Muscle layer of colon (tissue), 2 donors: ENCODE data around the gene MAN1A1.

Source experiments
- H3K27ac ChIP-seq: one replicate; pipeline ENCODE4 v1.7.0; 2013; ENCODE audit warnings: low read depth, mild to moderate bottlenecking, low read length, moderate library complexity
- H3K27me3 ChIP-seq, 2 donors: one replicate each; pipeline ENCODE4 v1.7.0; 2013; ENCODE audit warnings: low read length in 2 of 2, mild to moderate bottlenecking in 2 of 2; ENCODE audit not compliant: insufficient read depth in 2 of 2, control insufficient read depth in 1 of 2
- H3K36me3 ChIP-seq: one replicate; pipeline ENCODE4 v1.7.0; 2013; ENCODE audit warnings: mild to moderate bottlenecking, low read length; ENCODE audit not compliant: insufficient read depth
- H3K4me1 ChIP-seq: one replicate; pipeline ENCODE4 v1.7.0; 2013; ENCODE audit warnings: mild to moderate bottlenecking, low read length; ENCODE audit not compliant: insufficient read depth
- H3K4me3 ChIP-seq, 2 donors: one replicate each; pipeline ENCODE4 v1.7.0; 2013; ENCODE audit warnings: low read length in 2 of 2, low read depth in 1 of 2, mild to moderate bottlenecking in 1 of 2, moderate library complexity in 1 of 2
- H3K9ac ChIP-seq: one replicate; pipeline ENCODE4 v1.7.0; 2013; ENCODE audit warnings: low read length
- H3K9me3 ChIP-seq: one replicate; pipeline ENCODE4 v1.7.0; 2013; ENCODE audit warnings: mild to moderate bottlenecking, low read length
- donor health status: abdominal sarcoma.
- donor health status: Adenocarcinoma of cecum.

The MAN1A1 gene

DNA sequence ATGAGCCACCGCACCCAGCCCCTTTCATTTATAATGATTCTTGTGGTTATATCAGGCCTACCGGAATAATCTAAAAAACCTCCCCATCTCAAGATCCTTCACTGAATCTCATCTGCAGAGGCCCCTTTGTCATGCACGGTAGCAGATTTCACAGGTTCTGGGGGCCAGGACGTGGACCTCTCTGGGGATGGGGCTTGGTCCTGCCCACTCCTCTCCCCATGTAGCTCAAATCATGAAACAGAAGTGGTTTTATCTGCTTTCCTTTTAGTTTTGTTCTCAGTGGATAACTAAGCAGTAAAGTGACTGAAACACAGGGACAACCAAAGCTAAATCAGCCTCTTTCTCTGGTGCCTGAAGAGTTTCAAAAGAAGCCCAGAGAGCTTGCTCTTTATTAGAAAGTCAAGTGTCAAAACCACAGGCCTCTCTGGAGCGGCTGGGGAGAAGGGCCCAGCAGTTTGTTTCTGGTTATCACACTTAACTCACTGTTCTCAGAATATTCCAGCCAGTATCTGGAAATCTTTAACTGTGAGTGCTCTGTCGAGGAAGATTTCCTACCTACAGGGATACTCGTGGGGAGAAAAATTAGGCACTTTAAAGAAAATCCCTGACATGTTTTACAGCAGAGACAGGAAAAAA, 210.5 kb downstream of the MAN1A1 start:
- no peaks in the 10 kb centered on the region for H3K36me3 ChIP-seq
- H3K9ac ChIP-seq, result no peak overlapping the region
- H3K4me3 ChIP-seq, result no peak overlapping the region
- H3K27me3 ChIP-seq, result no peaks in the 10 kb centered on the region
- H3K27ac ChIP-seq, result no peak overlapping the region
- H3K4me1 ChIP-seq, result no peaks in the 10 kb centered on the region
- H3K9me3 ChIP-seq, result no peaks in the 10 kb centered on the region

DNA sequence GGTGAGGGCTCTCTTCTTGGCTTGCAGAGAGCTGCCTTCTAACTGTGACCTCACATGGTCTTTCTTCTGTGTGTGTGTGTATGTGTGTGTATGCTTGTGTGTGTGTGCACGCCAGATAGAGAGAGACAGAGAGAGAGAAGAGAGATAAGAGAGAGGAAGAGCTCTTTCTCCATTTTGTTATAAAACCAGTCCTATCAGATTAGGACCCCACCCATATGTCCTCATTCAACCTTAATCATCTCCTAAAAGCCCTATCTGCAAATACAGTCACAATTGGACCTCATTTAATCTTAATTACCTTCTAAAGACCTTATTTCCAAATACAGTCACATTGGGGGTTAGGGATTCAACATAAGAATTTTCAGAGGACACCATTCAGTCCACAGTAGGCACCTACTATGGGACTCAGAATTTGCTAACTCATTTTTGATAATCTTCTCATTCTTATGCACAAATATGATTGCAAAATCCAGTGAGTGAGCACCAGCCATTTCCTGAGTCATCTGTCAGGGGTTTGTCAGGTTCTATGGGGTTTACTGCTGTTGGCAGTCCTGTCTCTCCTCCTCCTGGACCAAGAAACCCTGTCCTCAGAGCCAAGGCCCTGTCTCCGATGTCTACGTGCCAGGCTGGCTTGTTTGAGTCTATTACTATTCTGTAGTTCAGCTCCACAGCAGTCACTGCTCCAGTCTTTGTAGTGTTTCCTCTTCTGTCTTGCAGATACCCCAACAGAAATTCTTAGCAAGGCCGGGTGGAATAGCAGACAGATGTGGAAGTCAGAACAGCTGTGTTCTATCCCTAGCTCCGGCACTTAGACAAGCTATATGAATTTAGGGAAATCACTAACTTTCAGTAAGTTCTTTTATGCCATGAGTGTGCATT, 212.1 kb downstream of the MAN1A1 start:
- no peak overlapping the region for H3K27ac ChIP-seq
- H3K4me1 ChIP-seq, result no peaks in the 10 kb centered on the region
- no peak overlapping the region for H3K9ac ChIP-seq
- H3K9me3 ChIP-seq, result no peaks in the 10 kb centered on the region
- H3K27me3 ChIP-seq, result no peaks in the 10 kb centered on the region
- no peak overlapping the region for H3K4me3 ChIP-seq
- no peaks in the 10 kb centered on the region for H3K36me3 ChIP-seq

DNA sequence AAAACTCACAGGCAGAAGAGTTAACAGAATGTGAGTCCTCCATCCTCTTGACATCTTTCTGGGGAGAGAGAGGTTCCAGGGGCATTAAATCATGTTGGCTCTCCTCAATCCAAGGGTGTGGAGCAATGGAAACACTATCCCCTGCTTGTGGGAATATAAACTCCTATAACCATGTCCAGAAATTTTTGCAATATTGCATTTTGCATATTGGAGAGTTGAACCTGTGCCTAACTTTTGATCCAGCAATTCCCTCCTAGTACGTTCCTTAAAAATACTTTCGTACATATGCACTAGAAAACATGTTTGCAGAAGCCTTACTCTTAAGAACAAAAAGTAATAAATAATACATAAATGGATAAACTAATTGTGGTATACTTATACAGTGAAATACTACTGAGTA, 214.8 kb downstream of the MAN1A1 start:
- no peaks in the 10 kb centered on the region for H3K27me3 ChIP-seq
- no peak overlapping the region for H3K27ac ChIP-seq
- H3K4me1 ChIP-seq, result no peaks in the 10 kb centered on the region
- H3K4me3 ChIP-seq, result no peak overlapping the region
- H3K9ac ChIP-seq, result no peak overlapping the region
- H3K9me3 ChIP-seq, result no peaks in the 10 kb centered on the region
- H3K36me3 ChIP-seq, result no peaks in the 10 kb centered on the region

DNA sequence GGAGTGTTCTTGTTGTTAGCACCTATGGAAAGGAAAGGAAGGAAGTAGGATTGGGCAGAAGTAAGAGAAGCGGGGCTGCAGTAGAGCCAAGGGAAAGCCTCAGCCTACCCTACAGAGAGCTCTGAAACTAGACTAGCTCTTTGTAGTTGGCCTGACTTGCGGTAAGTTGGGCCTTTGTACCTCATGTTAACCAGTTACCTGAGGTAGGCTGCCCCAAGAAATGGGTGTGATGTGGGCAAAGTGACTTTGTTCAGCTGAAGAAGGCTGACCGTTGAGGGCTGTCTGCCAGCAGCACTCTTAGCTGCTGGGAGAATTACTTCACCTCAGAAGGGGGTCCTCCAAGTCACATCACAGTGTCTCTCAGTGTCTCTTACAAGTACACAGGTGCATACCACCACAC, 216.2 kb downstream of the MAN1A1 start:
- no peak overlapping the region for H3K27ac ChIP-seq

DNA sequence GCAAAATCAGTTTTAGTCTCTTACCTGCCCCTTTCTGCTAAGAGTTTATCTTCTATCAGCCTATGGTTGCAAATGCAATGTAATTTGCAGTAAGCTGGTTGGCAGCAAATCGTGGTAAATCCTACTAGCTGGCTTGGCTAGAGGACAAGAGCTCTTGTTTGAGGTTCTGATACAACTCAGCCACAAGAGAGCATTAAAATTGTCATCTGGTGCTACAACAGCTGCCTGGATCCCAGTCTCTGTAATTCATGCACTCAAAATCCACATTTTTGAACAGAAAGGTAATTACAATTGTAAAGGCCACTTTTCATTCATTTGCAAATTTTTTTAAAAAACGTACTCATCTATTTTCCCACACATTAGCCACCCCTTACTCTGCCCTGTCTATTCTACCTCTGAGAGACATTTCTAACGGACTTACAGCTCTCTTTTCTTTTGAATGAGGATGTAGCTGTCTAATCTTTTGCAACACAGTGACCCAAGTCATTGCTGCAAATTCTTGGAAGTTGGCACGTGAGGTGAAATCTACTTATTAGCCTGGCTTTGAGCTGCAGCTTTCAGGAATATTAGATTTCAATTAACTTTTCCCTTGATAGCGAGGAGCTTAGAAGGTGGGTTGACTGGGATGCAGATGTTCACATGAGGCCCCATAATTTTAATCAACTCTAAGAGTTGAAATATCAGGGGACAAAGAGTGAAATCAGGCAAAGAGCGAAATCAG, 217.1 kb downstream of the MAN1A1 start:
- Histone ChIP-seq H3K4me3 (no peak overlapping the region), H3K9ac (no peak overlapping the region), H3K27ac (no peak overlapping the region), H3K9me3 (no peaks in the 10 kb centered on the region), H3K27me3 (no peaks in the 10 kb centered on the region), H3K4me1 (no peaks in the 10 kb centered on the region), H3K36me3 (no peaks in the 10 kb centered on the region)

More for the DNA sequence above, 216.2 kb downstream of the MAN1A1 start:
- no peaks in the 10 kb centered on the region for H3K9me3 ChIP-seq
- no peak overlapping the region for H3K9ac ChIP-seq
- no peaks in the 10 kb centered on the region for H3K4me1 ChIP-seq
- H3K4me3 ChIP-seq, result no peak overlapping the region
- no peaks in the 10 kb centered on the region for H3K36me3 ChIP-seq
- no peaks in the 10 kb centered on the region for H3K27me3 ChIP-seq

DNA sequence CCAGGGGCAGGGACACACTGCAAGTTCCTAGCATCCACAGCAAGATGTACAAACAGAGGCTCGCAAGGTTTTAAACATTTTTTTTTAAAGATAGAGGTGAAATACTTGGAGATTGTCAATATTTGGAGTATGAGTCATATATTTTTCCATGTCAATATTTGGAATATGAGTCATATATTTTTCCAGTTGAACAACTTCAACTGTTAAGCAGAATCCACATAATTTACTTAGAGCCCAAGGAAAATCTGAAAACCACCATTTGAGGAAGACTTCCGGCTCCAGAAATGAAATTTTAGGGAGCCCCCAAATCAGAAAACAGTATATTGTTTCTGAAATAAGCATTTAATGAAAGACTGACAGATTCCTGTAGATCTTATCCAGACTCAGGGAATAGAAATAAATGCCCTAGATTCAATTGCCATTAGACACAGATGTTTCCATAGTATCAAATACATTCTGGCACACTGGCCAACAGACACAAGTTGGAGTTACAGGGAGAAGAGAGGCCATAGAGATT, 219.5 kb downstream of the MAN1A1 start:
- H3K27ac ChIP-seq, result no peak overlapping the region
- H3K36me3 ChIP-seq, result no peaks in the 10 kb centered on the region
- no peak overlapping the region for H3K9ac ChIP-seq
- H3K4me1 ChIP-seq, result no peaks in the 10 kb centered on the region
- no peak overlapping the region for H3K4me3 ChIP-seq
- H3K9me3 ChIP-seq, result no peaks in the 10 kb centered on the region
- H3K27me3 ChIP-seq, result no peaks in the 10 kb centered on the region

DNA sequence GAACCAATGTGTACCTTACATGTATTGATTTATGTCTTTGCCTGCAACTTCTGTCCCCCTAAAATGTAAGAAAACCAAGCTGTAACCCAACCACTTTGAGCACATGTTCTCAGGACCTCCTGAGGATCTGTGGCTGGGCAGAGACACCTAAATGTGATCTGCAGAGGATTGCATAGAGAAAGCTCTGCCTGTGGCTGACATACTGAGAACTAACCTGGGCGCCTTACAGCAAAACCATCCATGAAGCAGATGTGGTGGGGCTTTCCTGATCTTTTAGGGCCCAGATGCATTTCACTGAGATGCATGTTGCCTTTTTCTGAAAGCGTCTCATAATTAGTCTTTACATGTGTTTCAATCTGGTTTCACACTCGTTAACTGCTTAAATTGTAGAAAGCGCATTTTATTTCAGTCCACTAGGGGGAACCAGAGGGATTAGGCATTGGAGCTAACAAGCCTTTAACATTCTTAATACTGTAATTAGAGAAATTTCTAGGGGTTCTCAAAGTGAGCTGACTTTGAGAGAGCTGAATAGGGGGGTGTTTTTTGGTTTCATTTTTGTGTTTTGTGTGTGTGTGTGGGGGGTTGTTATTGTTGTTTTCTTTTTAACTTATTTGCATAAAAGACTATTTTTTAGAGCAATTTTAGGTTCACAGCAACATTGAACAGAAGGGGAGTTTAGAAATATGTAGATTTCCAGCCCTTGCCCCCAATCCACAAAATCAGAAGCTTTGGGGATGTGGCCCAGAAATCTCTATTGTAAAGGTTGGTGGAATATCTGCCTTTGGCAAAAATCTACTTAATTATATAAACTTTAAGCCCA, 220.2 kb downstream of the MAN1A1 start:
- H3K27ac ChIP-seq, result no peak overlapping the region
- H3K4me1 ChIP-seq, result no peaks in the 10 kb centered on the region
- no peaks in the 10 kb centered on the region for H3K9me3 ChIP-seq
- no peak overlapping the region for H3K9ac ChIP-seq
- H3K36me3 ChIP-seq, result no peaks in the 10 kb centered on the region
- no peaks in the 10 kb centered on the region for H3K27me3 ChIP-seq
- no peak overlapping the region for H3K4me3 ChIP-seq

DNA sequence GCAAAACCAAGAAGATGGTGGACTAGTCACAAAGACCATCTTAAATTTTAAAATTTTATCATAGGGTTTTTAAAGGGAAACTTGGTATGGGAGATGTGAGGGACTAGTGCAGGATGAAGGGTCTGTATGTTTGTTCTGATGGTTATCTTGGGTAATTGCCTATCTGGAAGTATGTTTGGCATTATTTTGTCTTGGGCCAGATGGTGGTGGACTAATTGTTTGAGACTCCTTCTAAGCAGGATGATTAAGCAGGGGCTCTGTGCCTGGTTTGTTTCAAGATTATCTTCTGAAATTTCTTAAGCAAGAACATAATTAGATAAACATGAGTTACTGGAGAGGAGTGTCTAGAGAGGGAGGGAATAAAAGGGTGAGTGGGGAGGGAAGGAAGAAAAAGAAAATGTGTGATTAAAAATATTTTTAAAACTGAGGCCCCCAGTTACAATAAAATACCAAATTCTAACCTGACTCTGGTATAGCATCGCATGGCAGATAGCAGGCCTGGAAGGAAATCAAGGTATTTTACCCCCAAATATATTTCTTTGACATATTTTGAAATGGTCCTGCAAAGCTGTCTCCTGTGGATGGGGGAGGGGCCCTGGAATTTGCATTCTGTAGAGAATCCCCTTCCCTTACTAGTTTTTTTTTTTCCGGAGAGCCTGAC, 221.2 kb downstream of the MAN1A1 start:
- no peak overlapping the region for H3K4me3 ChIP-seq
- H3K36me3 ChIP-seq, result no peaks in the 10 kb centered on the region
- no peaks in the 10 kb centered on the region for H3K9me3 ChIP-seq
- no peaks in the 10 kb centered on the region for H3K27me3 ChIP-seq
- no peaks in the 10 kb centered on the region for H3K4me1 ChIP-seq
- H3K27ac ChIP-seq, result no peak overlapping the region
- no peak overlapping the region for H3K9ac ChIP-seq

DNA sequence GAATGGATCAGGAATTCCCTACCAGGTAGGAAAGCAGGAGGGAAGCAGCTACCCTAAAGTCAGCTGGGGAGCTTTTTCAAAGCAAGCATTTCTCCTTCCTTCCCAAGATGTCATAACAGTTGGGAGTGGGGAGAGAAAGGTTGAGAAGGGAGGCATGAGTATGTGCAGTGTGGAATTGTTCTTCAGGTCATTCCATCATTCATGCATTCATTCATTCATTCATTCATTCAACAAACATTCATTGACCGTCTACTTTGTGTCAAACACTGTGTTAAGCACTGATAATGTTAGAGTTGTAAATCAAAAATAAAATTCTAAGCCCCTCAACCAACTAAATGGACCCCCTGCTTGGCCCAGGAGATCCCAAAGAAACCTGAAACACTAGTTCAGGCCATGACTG, 221.9 kb downstream of the MAN1A1 start:
- Histone ChIP-seq H3K4me3 (no peak overlapping the region), H3K36me3 (no peaks in the 10 kb centered on the region)

More for the DNA sequence above, 221.9 kb downstream of the MAN1A1 start:
- Histone ChIP-seq H3K9me3 (no peaks in the 10 kb centered on the region), H3K9ac (no peak overlapping the region), H3K27ac (no peak overlapping the region), H3K27me3 (no peaks in the 10 kb centered on the region), H3K4me1 (no peaks in the 10 kb centered on the region)
